SK-N-SH (cell line): ENCODE measurements around the gene MS4A15. TPM values are rescaled to one million over a fixed set of nuclear protein-coding genes. Genes with fewer than 3 reads are reported as not detected.

Experiments
- CTCF ChIA-PET: fragments of 300-600, 350-600 bp; formaldehyde crosslinking; extraction: SDS; loops from one replicate; lab custom pipeline; 2021; lab: Yijun Ruan, JAX
- POLR2A ChIA-PET: fragments of 350-600 bp; sonication (Branson Sonifier 250); formaldehyde crosslinking; extraction: SDS; loops from one replicate; lab custom pipeline; 2020; ENCODE audit warnings: antibody characterized with exemption, inconsistent platforms; lab: Yijun Ruan, JAX
- DNase-seq: peaks from one replicate; pipeline ENCODE4 v3.0.0; 2012
- H2AFZ ChIP-seq: fragments of 200-600 bp; sonication (generic); 2 replicates; pipeline ENCODE4 v1.8.1; 2016; ENCODE audit warnings: antibody characterized with exemption, mild to moderate bottlenecking, low read depth
- H3F3A ChIP-seq: fragments of 200-600 bp; sonication (generic); replicated peaks from 2 replicates; pipeline ENCODE3; 2016; ENCODE audit warnings: antibody characterized with exemption, mild to moderate bottlenecking; ENCODE audit not compliant: insufficient read depth
- H3K27ac ChIP-seq, 2 experiments: fragments of 200-500 bp in 1 of 2; fragments of 200-600 bp in 1 of 2; sonication (Bioruptor generic) in 1 of 2; sonication (generic), shearing (Covaris generic) in 1 of 2; 2 replicates each; pipeline versions ENCODE4 v1.5.1 to v1.6.1; 2014 to 2016; ENCODE audit warnings: low read depth in 2 of 2, inconsistent platforms in 1 of 2, low read length in 1 of 2, mild to moderate bottlenecking in 1 of 2, mixed read lengths in 1 of 2
- H3K27me3 ChIP-seq: fragments of 200-600 bp; sonication (generic), shearing (Covaris generic); 2 replicates; pipeline ENCODE4 v1.6.1; 2016; ENCODE audit warnings: mixed run types; ENCODE audit not compliant: insufficient read depth
- H3K36me3 ChIP-seq, 2 experiments: fragments of 200-500 bp in 1 of 2; fragments of 200-600 bp in 1 of 2; sonication (Bioruptor generic) in 1 of 2; sonication (generic) in 1 of 2; replicated peaks in 1 of 2; 2 replicates each; pipeline versions ENCODE3 to v1.5.1; 2014 to 2016; ENCODE audit warnings: low read length in 1 of 2, mild to moderate bottlenecking in 1 of 2; ENCODE audit not compliant: insufficient read depth in 2 of 2, control insufficient read depth in 1 of 2
- H3K4me1 ChIP-seq, 2 experiments: fragments of 200-500 bp in 1 of 2; fragments of 200-600 bp in 1 of 2; sonication (Bioruptor generic) in 1 of 2; sonication (generic), shearing (Covaris generic) in 1 of 2; 2 replicates each; pipeline versions ENCODE4 v1.5.1 to v1.6.1; 2014 to 2016; ENCODE audit warnings: low read depth in 1 of 2, low read length in 1 of 2, mixed run types in 1 of 2; ENCODE audit not compliant: insufficient read depth in 2 of 2, control insufficient read depth in 1 of 2
- H3K4me2 ChIP-seq: fragments of 200-600 bp; sonication (generic), shearing (Covaris generic); 2 replicates; pipeline ENCODE4 v1.6.1; 2017; ENCODE audit warnings: mixed run types
- H3K4me3 ChIP-seq, 2 experiments: fragments of 200-500 bp in 1 of 2; fragments of 200-600 bp in 1 of 2; sonication (Bioruptor generic) in 1 of 2; sonication (generic), shearing (Covaris generic) in 1 of 2; 2 replicates each; pipeline versions ENCODE4 v1.5.1 to v1.8.1; 2014 to 2016; ENCODE audit warnings: low read depth in 2 of 2, inconsistent platforms in 1 of 2, low read length in 1 of 2, mild to moderate bottlenecking in 1 of 2, mixed read lengths in 1 of 2, moderate library complexity in 1 of 2
- H3K79me2 ChIP-seq: fragments of 200-600 bp; sonication (generic); 2 replicates; pipeline ENCODE4 v1.8.1; 2017; ENCODE audit warnings: mild to moderate bottlenecking; ENCODE audit not compliant: insufficient read depth
- H3K9ac ChIP-seq: fragments of 200-600 bp; sonication (generic); 2 replicates; pipeline ENCODE4 v1.6.1; 2017; ENCODE audit warnings: mixed run types
- H3K9me2 ChIP-seq: fragments of 200-600 bp; sonication (generic); 2 replicates; pipeline ENCODE4 v1.6.1; 2017; ENCODE audit warnings: mixed run types
- H3K9me3 ChIP-seq: fragments of 200-600 bp; sonication (generic); 2 replicates; pipeline ENCODE4 v1.6.1; 2017; ENCODE audit warnings: mixed run types, mild to moderate bottlenecking, moderate library complexity
- H4K20me1 ChIP-seq: fragments of 200-600 bp; sonication (generic); 2 replicates; pipeline ENCODE4 v1.6.1; 2017; ENCODE audit warnings: mild to moderate bottlenecking, mixed run types; ENCODE audit not compliant: insufficient read depth
- CHD2 ChIP-seq: fragments of 150-350 bp; IDR thresholded peaks from 2 replicates; pipeline ENCODE4 v1.6.1; 2018; ENCODE audit warnings: low read length; ENCODE audit not compliant: partially characterized antibody
- CTCF ChIP-seq: fragments of 200-600 bp; sonication (generic); IDR thresholded peaks from 2 replicates; pipeline ENCODE4 v1.6.1; 2017; ENCODE audit warnings: antibody characterized with exemption, mild to moderate bottlenecking, moderate library complexity
- ELF1 ChIP-seq: IDR thresholded peaks from 2 replicates; pipeline ENCODE4 v1.4.0; 2012
- EZH2phosphoT487 ChIP-seq: fragments of 200-600 bp; sonication (generic); IDR thresholded peaks from 2 replicates; pipeline ENCODE4 v1.6.1; 2017; ENCODE audit warnings: low read depth, mixed run types, mild to moderate bottlenecking, antibody characterized with exemption, moderate library complexity, borderline replicate concordance
- FOSL2 ChIP-seq: IDR thresholded peaks from 2 replicates; pipeline ENCODE4 v1.4.0; 2012; ENCODE audit warnings: low read depth, mild to moderate bottlenecking, moderate library complexity, borderline replicate concordance
- FOXM1 ChIP-seq: IDR thresholded peaks from 2 replicates; pipeline ENCODE4 v1.4.0; 2012; ENCODE audit warnings: low read depth, mild to moderate bottlenecking
- GABPA ChIP-seq: IDR thresholded peaks from 2 replicates; pipeline ENCODE4 v1.4.0; 2012; ENCODE audit warnings: low read depth, mild to moderate bottlenecking
- GATA2 ChIP-seq: sonication (generic); formaldehyde crosslinking; IDR thresholded peaks from 2 replicates; pipeline ENCODE4 v1.5.0; 2020; ENCODE audit warnings: mild to moderate bottlenecking, missing genetic modification reagents
- JUND ChIP-seq: IDR thresholded peaks from 2 replicates; pipeline ENCODE4 v1.4.0; 2012
- NFIC ChIP-seq: IDR thresholded peaks from 2 replicates; pipeline ENCODE4 v1.4.0; 2012; ENCODE audit warnings: borderline replicate concordance
- PBX3 ChIP-seq: IDR thresholded peaks from 2 replicates; pipeline ENCODE4; 2012
- RFX5 ChIP-seq: IDR thresholded peaks from 2 replicates; pipeline ENCODE4 v1.6.1; 2012; ENCODE audit warnings: mild to moderate bottlenecking, improper control_type of control experiment, low read length
- RXRA ChIP-seq: IDR thresholded peaks from 2 replicates; pipeline ENCODE4 v1.4.0; 2012; ENCODE audit warnings: low read depth, mild to moderate bottlenecking, borderline replicate concordance
- SMC3 ChIP-seq: IDR thresholded peaks from 2 replicates; pipeline ENCODE4 v1.6.1; 2012; ENCODE audit warnings: low read depth, low read length, improper control_type of control experiment
- TCF12 ChIP-seq: IDR thresholded peaks from 2 replicates; pipeline ENCODE4 v1.4.0; 2012
- USF2 ChIP-seq: fragments of 150-350 bp; IDR thresholded peaks from 2 replicates; pipeline ENCODE4 v1.6.1; 2017; ENCODE audit warnings: antibody characterized with exemption, low read length, low read depth, borderline replicate concordance
- YY1 ChIP-seq: IDR thresholded peaks from 2 replicates; pipeline ENCODE4 v1.4.0; 2012; ENCODE audit warnings: low read depth, mild to moderate bottlenecking
- WGBS: methylation state at CpG from one replicate; pipeline ENCODE4 v1.1.6; 2017; ENCODE audit warnings: low lambda C conversion rate; 5-methylcytosine and 5-hydroxymethylcytosine counted together
- polyA plus RNA-seq, 3 experiments: library from polyadenylated mRNA; depleted of rRNA; stranded (reverse); fragments of >200 nt; gene quantifications; 2 replicates each; pipeline ENCODE4 v1.2.3, GENCODE V29; 2012
- TF ChIP-seq, protein P1 (sequence below): IDR thresholded peaks from 2 replicates; pipeline ENCODE4 v1.4.0; 2012; ENCODE audit warnings: low read depth, borderline replicate concordance
- TF ChIP-seq, protein P2 (sequence below): IDR thresholded peaks from 2 replicates; pipeline ENCODE4 v1.4.0; 2012; ENCODE audit warnings: low read depth, borderline replicate concordance

MS4A15 gene
- polyA plus RNA-seq, 1 of the 3 experiments (the other 2 are of a cell fraction) = not detected

GRCh38 chr11:60753309-60753708 lies 3.4 kb upstream of the MS4A15 start:
- no peak overlapping the region for H3K4me2 ChIP-seq
- DNase-seq = no peak
- H3K4me3 ChIP-seq = no peak overlapping the region
- H3K4me1 ChIP-seq = no peaks in the 10 kb centered on the region
- ChIA-PET CTCF (interaction anchor here (1.0 to 1.3 kb wide), 4 partner anchors 10 to 134 kb away, joined by 3 read pairs; no protein-coding TSS in a partner anchor), POLR2A (no interaction called here)
- H3K9ac ChIP-seq = no peak overlapping the region
- H3F3A ChIP-seq = no peaks in the 10 kb centered on the region
- H3K27ac ChIP-seq = no peak overlapping the region
- WGBS = 13% methylated on average over 4 of the region's 4 CpGs
- peaks cover 62% of the 10 kb centered on the region for H3K27me3 ChIP-seq
- TF ChIP-seq GABPA (no peak), SMC3 (no peak), EZH2phosphoT487 (no peak), YY1 (no peak), CHD2 (no peak), JUND (no peak), CTCF (no peak), FOXM1 (no peak), NFIC (no peak), PBX3 (no peak), RFX5 (no peak)
- TF ChIP-seq, protein P1, sequence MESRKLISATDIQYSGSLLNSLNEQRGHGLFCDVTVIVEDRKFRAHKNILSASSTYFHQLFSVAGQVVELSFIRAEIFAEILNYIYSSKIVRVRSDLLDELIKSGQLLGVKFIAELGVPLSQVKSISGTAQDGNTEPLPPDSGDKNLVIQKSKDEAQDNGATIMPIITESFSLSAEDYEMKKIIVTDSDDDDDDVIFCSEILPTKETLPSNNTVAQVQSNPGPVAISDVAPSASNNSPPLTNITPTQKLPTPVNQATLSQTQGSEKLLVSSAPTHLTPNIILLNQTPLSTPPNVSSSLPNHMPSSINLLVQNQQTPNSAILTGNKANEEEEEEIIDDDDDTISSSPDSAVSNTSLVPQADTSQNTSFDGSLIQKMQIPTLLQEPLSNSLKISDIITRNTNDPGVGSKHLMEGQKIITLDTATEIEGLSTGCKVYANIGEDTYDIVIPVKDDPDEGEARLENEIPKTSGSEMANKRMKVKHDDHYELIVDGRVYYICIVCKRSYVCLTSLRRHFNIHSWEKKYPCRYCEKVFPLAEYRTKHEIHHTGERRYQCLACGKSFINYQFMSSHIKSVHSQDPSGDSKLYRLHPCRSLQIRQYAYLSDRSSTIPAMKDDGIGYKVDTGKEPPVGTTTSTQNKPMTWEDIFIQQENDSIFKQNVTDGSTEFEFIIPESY = no peak
- H4K20me1 ChIP-seq = no peaks in the 10 kb centered on the region
- H3K9me3 ChIP-seq = no peaks in the 10 kb centered on the region
- H2AFZ ChIP-seq = no peak overlapping the region
- no peaks in the 10 kb centered on the region for H3K9me2 ChIP-seq
- H3K36me3 ChIP-seq = no peaks in the 10 kb centered on the region
- no peaks in the 10 kb centered on the region for H3K79me2 ChIP-seq

DNA sequence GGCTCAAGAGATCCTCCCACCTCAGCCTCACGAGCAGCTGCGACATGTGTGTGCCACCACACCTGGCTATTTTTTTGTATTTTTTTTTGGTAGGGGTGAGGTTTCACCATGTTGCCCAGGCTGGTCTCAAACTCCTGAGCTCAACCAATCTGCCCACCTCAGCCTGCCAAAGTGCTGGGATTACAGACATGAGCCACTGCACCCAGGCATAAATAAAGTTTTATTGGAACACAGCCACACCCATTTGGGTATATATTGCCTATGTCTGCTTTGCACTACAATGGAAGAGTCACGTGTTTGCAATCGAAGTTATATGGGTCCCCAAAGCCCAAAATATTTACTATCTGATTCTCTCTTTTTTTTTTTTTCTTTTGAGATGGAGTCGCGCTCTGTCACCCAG lies 1.8 kb upstream of the MS4A15 start:
- no peaks in the 10 kb centered on the region for H3K4me1 ChIP-seq
- CTCF ChIA-PET = interaction anchor here (1.0 kb wide), 1 partner anchor 8 kb away, joined by 4 read pairs; no protein-coding TSS in a partner anchor

More for the DNA sequence above, 1.8 kb upstream of the MS4A15 start:
- Histone ChIP-seq H3F3A (no peaks in the 10 kb centered on the region), H3K36me3 (no peaks in the 10 kb centered on the region), H3K9me3 (no peaks in the 10 kb centered on the region), H4K20me1 (no peaks in the 10 kb centered on the region), H3K27ac (no peak overlapping the region), H3K4me2 (no peak overlapping the region), H3K9me2 (no peaks in the 10 kb centered on the region), H3K4me3 (no peak overlapping the region), H3K27me3 (peaks cover 73% of the 10 kb centered on the region), H3K79me2 (no peaks in the 10 kb centered on the region), H3K9ac (no peak overlapping the region), H2AFZ (no peak overlapping the region)
- DNase-seq = no peak
- TF ChIP-seq JUND (no peak), RFX5 (no peak), RXRA (no peak), FOXM1 (no peak), NFIC (no peak), ELF1 (no peak), GATA2 (CRISPR knock-in tag) (no peak), TCF12 (no peak), USF2 (no peak), FOSL2 (no peak)
- TF ChIP-seq, protein P2, sequence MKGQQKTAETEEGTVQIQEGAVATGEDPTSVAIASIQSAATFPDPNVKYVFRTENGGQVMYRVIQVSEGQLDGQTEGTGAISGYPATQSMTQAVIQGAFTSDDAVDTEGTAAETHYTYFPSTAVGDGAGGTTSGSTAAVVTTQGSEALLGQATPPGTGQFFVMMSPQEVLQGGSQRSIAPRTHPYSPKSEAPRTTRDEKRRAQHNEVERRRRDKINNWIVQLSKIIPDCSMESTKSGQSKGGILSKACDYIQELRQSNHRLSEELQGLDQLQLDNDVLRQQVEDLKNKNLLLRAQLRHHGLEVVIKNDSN = no peak
- 41% methylated on average over 6 of the region's 6 CpGs for WGBS
- POLR2A ChIA-PET = no interaction called here
